HCT116 (cell line): ENCODE results near the gene GALNT17. TPM values are rescaled to one million over a fixed set of nuclear protein-coding genes. Genes with fewer than 3 reads are reported as not detected.

ENCODE experiments used
- ATAC-seq: fragments of 200-7000 bp; cut with Tn5 transposase; 2 replicates; pipeline ENCODE4 v1.9.1; 2020; ENCODE audit warnings: mild to moderate bottlenecking, moderate library complexity
- BruUV-seq: library from RNA; stranded (reverse); fragments of 400-500 nt; replicated peaks from 2 replicates; lab custom pipeline; 2021; lab: Mats Ljungman, UMichigan
- CTCF ChIA-PET: fragments of 300-600 bp; sonication (Branson Sonifier 250); formaldehyde crosslinking; loops from one replicate; lab custom pipeline; 2021; ENCODE audit warnings: antibody characterized with exemption; lab: Charles Lee
- POLR2A ChIA-PET: fragments of 300-600, 350-600 bp; sonication (Branson Sonifier 250); formaldehyde crosslinking; loops from one replicate; lab custom pipeline; 2021; ENCODE audit warnings: antibody characterized with exemption; lab: Charles Lee
- RAD21 ChIA-PET, 2 experiments: fragments of 300-600 bp; sonication (Branson Sonifier 250); formaldehyde crosslinking; loops; one replicate each; lab custom pipeline; 2023; ENCODE audit warnings: low total read pairs in 2 of 2; ENCODE audit not compliant: uncharacterized antibody in 2 of 2, unreplicated experiment in 2 of 2, low non-redundant PET in 1 of 2; lab: Charles Lee
- DNase-seq: peaks from one replicate; pipeline ENCODE4 v3.0.0-alpha.2; 2010; ENCODE audit warnings: low read depth, low spot score
- H2AFZ ChIP-seq: fragments of 200-600 bp; shearing (Covaris generic), sonication (generic); 2 replicates; pipeline ENCODE4 v1.6.1; 2017; ENCODE audit warnings: low read depth, mixed run types, mixed read lengths, antibody characterized with exemption, low read length; ENCODE audit not compliant: poor library complexity, severe bottlenecking
- H3K27ac ChIP-seq: 2 replicates; pipeline ENCODE4 v1.5.1; 2012; ENCODE audit warnings: low read depth, low read length
- H3K27me3 ChIP-seq: fragments of 200-600 bp; sonication (generic); 2 replicates; pipeline ENCODE4 v1.6.1; 2016; ENCODE audit warnings: mixed run types, low read length, mixed read lengths; ENCODE audit not compliant: insufficient read depth
- H3K36me3 ChIP-seq, 2 experiments: fragments of 200-500 bp in 1 of 2; fragments of 200-600 bp in 1 of 2; sonication (Bioruptor generic) in 1 of 2; sonication (generic) in 1 of 2; 2 replicates each; pipeline versions ENCODE4 v1.5.1 to v1.6.1; 2014 to 2016; ENCODE audit warnings: low read length in 2 of 2, inconsistent platforms in 1 of 2, mixed read lengths in 1 of 2, mixed run types in 1 of 2; ENCODE audit not compliant: insufficient read depth in 2 of 2, control insufficient read depth in 1 of 2
- H3K4me1 ChIP-seq, 2 experiments: fragments of 200-600 bp in 1 of 2; sonication (generic) in 1 of 2; 2 replicates each; pipeline versions ENCODE4 v1.5.1 to v1.6.1; 2012 to 2017; ENCODE audit warnings: low read length in 2 of 2, inconsistent platforms in 1 of 2, mild to moderate bottlenecking in 1 of 2, mixed read lengths in 1 of 2, mixed run types in 1 of 2, moderate library complexity in 1 of 2; ENCODE audit not compliant: insufficient read depth in 2 of 2, control insufficient read depth in 1 of 2
- H3K4me2 ChIP-seq: fragments of 200-600 bp; sonication (generic); 2 replicates; pipeline ENCODE4 v1.6.1; 2017; ENCODE audit warnings: mixed run types, low read length, mixed read lengths
- H3K4me3 ChIP-seq, 2 experiments: fragments of 200-600 bp in 1 of 2; sonication (generic) in 1 of 2; replicated peaks in 1 of 2; 2 replicates each; pipeline ENCODE4 v1.5.1; 2011 to 2016; ENCODE audit warnings: low read length in 2 of 2, control low read depth in 1 of 2, low read depth in 1 of 2, mild to moderate bottlenecking in 1 of 2, mixed read lengths in 1 of 2, mixed run types in 1 of 2
- H3K79me2 ChIP-seq: fragments of 200-600 bp; sonication (generic); 2 replicates; pipeline ENCODE4 v1.6.1; 2017; ENCODE audit warnings: mild to moderate bottlenecking, mixed run types, low read length, moderate library complexity, mixed read lengths; ENCODE audit not compliant: insufficient read depth
- H3K9ac ChIP-seq: fragments of 200-600 bp; sonication (generic); 2 replicates; pipeline ENCODE4 v1.6.1; 2016; ENCODE audit warnings: low read length, mixed read lengths
- H3K9me2 ChIP-seq: fragments of 200-600 bp; sonication (generic), shearing (Covaris generic); 2 replicates; pipeline ENCODE4 v1.6.1; 2017; ENCODE audit warnings: mixed run types, mild to moderate bottlenecking, moderate library complexity; ENCODE audit not compliant: insufficient read depth
- H3K9me3 ChIP-seq, 2 experiments: fragments of 200-500 bp in 1 of 2; fragments of 200-600 bp in 1 of 2; sonication (Bioruptor generic) in 1 of 2; sonication (generic) in 1 of 2; 2 replicates each; pipeline ENCODE4 v1.6.1; 2014 to 2017; ENCODE audit warnings: low read length in 2 of 2, mixed read lengths in 2 of 2, inconsistent platforms in 1 of 2, low read depth in 1 of 2, mild to moderate bottlenecking in 1 of 2, mixed run types in 1 of 2, moderate library complexity in 1 of 2; ENCODE audit not compliant: control insufficient read depth in 1 of 2, insufficient read depth in 1 of 2
- H4K20me1 ChIP-seq: fragments of 200-600 bp; sonication (generic), shearing (Covaris generic); 2 replicates; pipeline ENCODE4 v1.6.1; 2017; ENCODE audit warnings: mixed run types, mild to moderate bottlenecking, moderate library complexity; ENCODE audit not compliant: insufficient read depth
- CEBPB ChIP-seq: IDR thresholded peaks from 2 replicates; pipeline ENCODE4 v1.6.1; 2012; ENCODE audit warnings: low read depth
- EGR1 ChIP-seq: IDR thresholded peaks from 2 replicates; pipeline ENCODE4 v1.6.1; 2012; ENCODE audit warnings: low read depth
- ELF1 ChIP-seq: IDR thresholded peaks from 2 replicates; pipeline ENCODE4 v1.6.1; 2012; ENCODE audit warnings: low read depth, borderline replicate concordance
- EZH2 ChIP-seq: fragments of 200-600 bp; sonication (generic); IDR thresholded peaks from 2 replicates; pipeline ENCODE4 v1.6.1; 2017; ENCODE audit warnings: antibody characterized with exemption, mixed run types
- EZH2phosphoT487 ChIP-seq: fragments of 200-600 bp; IDR thresholded peaks from 2 replicates; pipeline ENCODE4 v1.6.1; 2018; ENCODE audit warnings: antibody characterized with exemption, borderline replicate concordance
- FOSL1 ChIP-seq: IDR thresholded peaks from 2 replicates; pipeline ENCODE4 v1.6.1; 2012; ENCODE audit warnings: low read depth
- JUND ChIP-seq: IDR thresholded peaks from 2 replicates; pipeline ENCODE4 v1.6.1; 2012
- POLR2AphosphoS5 ChIP-seq: IDR thresholded peaks from 2 replicates; pipeline ENCODE4 v1.6.1; 2011; ENCODE audit warnings: mild to moderate bottlenecking, low read depth, low read length, moderate library complexity
- RAD21 ChIP-seq: IDR thresholded peaks from 2 replicates; pipeline ENCODE4 v1.6.1; 2012; ENCODE audit warnings: low read depth, mild to moderate bottlenecking
- REST ChIP-seq: IDR thresholded peaks from 2 replicates; pipeline ENCODE4 v1.6.1; 2012; ENCODE audit warnings: low read depth
- SIN3A ChIP-seq: IDR thresholded peaks from 2 replicates; pipeline ENCODE4 v1.6.1; 2012; ENCODE audit warnings: low read depth
- SP1 ChIP-seq: IDR thresholded peaks from 2 replicates; pipeline ENCODE4 v1.6.1; 2012; ENCODE audit warnings: low read depth
- SRF ChIP-seq: IDR thresholded peaks from 2 replicates; pipeline ENCODE4 v1.6.1; 2012; ENCODE audit warnings: low read depth
- TCF7L2 ChIP-seq: IDR thresholded peaks from 2 replicates; pipeline ENCODE4 v1.7.0; 2011; ENCODE audit warnings: borderline replicate concordance, inconsistent platforms; ENCODE audit not compliant: insufficient read depth, insufficient read length; ENCODE audit errors: extremely low read depth
- YY1 ChIP-seq: IDR thresholded peaks from 2 replicates; pipeline ENCODE4 v1.6.1; 2011; ENCODE audit warnings: low read length, low read depth, moderate library complexity, mild to moderate bottlenecking; ENCODE audit not compliant: insufficient replicate concordance; ENCODE audit errors: extremely low read depth
- ZBTB33 ChIP-seq: IDR thresholded peaks from 2 replicates; pipeline ENCODE4 v1.6.1; 2011; ENCODE audit warnings: mild to moderate bottlenecking, low read length, moderate library complexity; ENCODE audit not compliant: insufficient replicate concordance; ENCODE audit errors: extremely low read depth
- ZFX ChIP-seq: fragments of 450-650 bp; IDR thresholded peaks from 2 replicates; pipeline ENCODE4 v1.6.1; 2017
- ZNF274 ChIP-seq: fragments of 200-500 bp; sonication (Bioruptor generic); IDR thresholded peaks from 2 replicates; pipeline ENCODE4 v1.6.1; 2014; ENCODE audit warnings: mild to moderate bottlenecking, low read depth, low read length, inconsistent platforms
- intact Hi-C: fragments of 100-400 bp; cut with micrococcal nuclease; formaldehyde crosslinking; loops from 2 replicates; pipeline ENCODE4 v1.10.0; 2022
- total RNA-seq: library from RNA; stranded (reverse); gene quantifications from one replicate; pipeline ENCODE4 v1.2.1, GENCODE V29; 2021; ENCODE audit not compliant: unreplicated experiment

GALNT17 gene
- total RNA-seq, 1 experiment from 2014 or later, result not detected

GRCh38 chr7:71504697-71505441, 372.9 kb downstream of the GALNT17 start:
- Histone ChIP-seq H3K79me2 (no peaks in the 10 kb centered on the region), H3K4me2 (no peak overlapping the region), H2AFZ (no peak overlapping the region), H3K27me3 (no peaks in the 10 kb centered on the region), H3K36me3 (no peaks in the 10 kb centered on the region), H4K20me1 (no peaks in the 10 kb centered on the region), H3K27ac (no peak overlapping the region), H3K9me2 (no peaks in the 10 kb centered on the region), H3K4me3 (no peak overlapping the region), H3K4me1 (no peaks in the 10 kb centered on the region), H3K9ac (no peak overlapping the region), H3K9me3 (peaks cover 0 to 19% of the 10 kb centered on the region in 2 experiments; a peak in 1 of 4 replicates)
- DNase-seq, result no peak
- intact Hi-C loops, result no loop called here
- CTCF ChIA-PET, result no interaction called here
- BruUV-seq, result no TSS peak
- POLR2A ChIA-PET, result no interaction called here
- ATAC-seq, result no peak
- TF ChIP-seq ZFX, result no peak
- TF ChIP-seq REST, result no peak
- no peak for TF ChIP-seq EZH2
- TF ChIP-seq EGR1, result no peak
- no peak for TF ChIP-seq SP1
- TF ChIP-seq TCF7L2, result no peak
- TF ChIP-seq ZNF274, result no peak
- TF ChIP-seq POLR2AphosphoS5, result no peak
- TF ChIP-seq YY1, result no peak
- no peak for TF ChIP-seq CEBPB
- TF ChIP-seq RAD21, result no peak
- no peak for TF ChIP-seq ELF1
- TF ChIP-seq FOSL1, result no peak
- no peak for TF ChIP-seq JUND
- no peak for TF ChIP-seq EZH2phosphoT487
- no peak for TF ChIP-seq ZBTB33
- TF ChIP-seq SRF, result no peak
- no peak for TF ChIP-seq SIN3A
- RAD21 ChIA-PET, result no interaction called here
